HCT116 (cell line): ENCODE measurements around the gene OXCT2. TPM values are rescaled to one million over a fixed set of nuclear protein-coding genes. Genes with fewer than 3 reads are reported as not detected.

Experiments
- ATAC-seq: fragments of 200-7000 bp; cut with Tn5 transposase; 2 replicates; pipeline ENCODE4 v1.9.1; 2020; ENCODE audit warnings: mild to moderate bottlenecking, moderate library complexity
- BruUV-seq: library from RNA; stranded (reverse); fragments of 400-500 nt; replicated peaks from 2 replicates; lab custom pipeline; 2021; lab: Mats Ljungman, UMichigan
- CTCF ChIA-PET: fragments of 300-600 bp; sonication (Branson Sonifier 250); formaldehyde crosslinking; loops from one replicate; lab custom pipeline; 2021; ENCODE audit warnings: antibody characterized with exemption; lab: Charles Lee
- POLR2A ChIA-PET: fragments of 300-600, 350-600 bp; sonication (Branson Sonifier 250); formaldehyde crosslinking; loops from one replicate; lab custom pipeline; 2021; ENCODE audit warnings: antibody characterized with exemption; lab: Charles Lee
- RAD21 ChIA-PET, 2 experiments: fragments of 300-600 bp; sonication (Branson Sonifier 250); formaldehyde crosslinking; loops; one replicate each; lab custom pipeline; 2023; ENCODE audit warnings: low total read pairs in 2 of 2; ENCODE audit not compliant: uncharacterized antibody in 2 of 2, unreplicated experiment in 2 of 2, low non-redundant PET in 1 of 2; lab: Charles Lee
- DNase-seq: peaks from one replicate; pipeline ENCODE4 v3.0.0-alpha.2; 2010; ENCODE audit warnings: low read depth, low spot score
- H2AFZ ChIP-seq: fragments of 200-600 bp; shearing (Covaris generic), sonication (generic); 2 replicates; pipeline ENCODE4 v1.6.1; 2017; ENCODE audit warnings: low read depth, mixed run types, mixed read lengths, antibody characterized with exemption, low read length; ENCODE audit not compliant: poor library complexity, severe bottlenecking
- H3K27ac ChIP-seq: 2 replicates; pipeline ENCODE4 v1.5.1; 2012; ENCODE audit warnings: low read depth, low read length
- H3K27me3 ChIP-seq: fragments of 200-600 bp; sonication (generic); 2 replicates; pipeline ENCODE4 v1.6.1; 2016; ENCODE audit warnings: mixed run types, low read length, mixed read lengths; ENCODE audit not compliant: insufficient read depth
- H3K36me3 ChIP-seq, 2 experiments: fragments of 200-500 bp in 1 of 2; fragments of 200-600 bp in 1 of 2; sonication (Bioruptor generic) in 1 of 2; sonication (generic) in 1 of 2; 2 replicates each; pipeline versions ENCODE4 v1.5.1 to v1.6.1; 2014 to 2016; ENCODE audit warnings: low read length in 2 of 2, inconsistent platforms in 1 of 2, mixed read lengths in 1 of 2, mixed run types in 1 of 2; ENCODE audit not compliant: insufficient read depth in 2 of 2, control insufficient read depth in 1 of 2
- H3K4me1 ChIP-seq, 2 experiments: fragments of 200-600 bp in 1 of 2; sonication (generic) in 1 of 2; 2 replicates each; pipeline versions ENCODE4 v1.5.1 to v1.6.1; 2012 to 2017; ENCODE audit warnings: low read length in 2 of 2, inconsistent platforms in 1 of 2, mild to moderate bottlenecking in 1 of 2, mixed read lengths in 1 of 2, mixed run types in 1 of 2, moderate library complexity in 1 of 2; ENCODE audit not compliant: insufficient read depth in 2 of 2, control insufficient read depth in 1 of 2
- H3K4me2 ChIP-seq: fragments of 200-600 bp; sonication (generic); 2 replicates; pipeline ENCODE4 v1.6.1; 2017; ENCODE audit warnings: mixed run types, low read length, mixed read lengths
- H3K4me3 ChIP-seq, 2 experiments: fragments of 200-600 bp in 1 of 2; sonication (generic) in 1 of 2; replicated peaks in 1 of 2; 2 replicates each; pipeline ENCODE4 v1.5.1; 2011 to 2016; ENCODE audit warnings: low read length in 2 of 2, control low read depth in 1 of 2, low read depth in 1 of 2, mild to moderate bottlenecking in 1 of 2, mixed read lengths in 1 of 2, mixed run types in 1 of 2
- H3K79me2 ChIP-seq: fragments of 200-600 bp; sonication (generic); 2 replicates; pipeline ENCODE4 v1.6.1; 2017; ENCODE audit warnings: mild to moderate bottlenecking, mixed run types, low read length, moderate library complexity, mixed read lengths; ENCODE audit not compliant: insufficient read depth
- H3K9ac ChIP-seq: fragments of 200-600 bp; sonication (generic); 2 replicates; pipeline ENCODE4 v1.6.1; 2016; ENCODE audit warnings: low read length, mixed read lengths
- H3K9me2 ChIP-seq: fragments of 200-600 bp; sonication (generic), shearing (Covaris generic); 2 replicates; pipeline ENCODE4 v1.6.1; 2017; ENCODE audit warnings: mixed run types, mild to moderate bottlenecking, moderate library complexity; ENCODE audit not compliant: insufficient read depth
- H3K9me3 ChIP-seq, 2 experiments: fragments of 200-500 bp in 1 of 2; fragments of 200-600 bp in 1 of 2; sonication (Bioruptor generic) in 1 of 2; sonication (generic) in 1 of 2; 2 replicates each; pipeline ENCODE4 v1.6.1; 2014 to 2017; ENCODE audit warnings: low read length in 2 of 2, mixed read lengths in 2 of 2, inconsistent platforms in 1 of 2, low read depth in 1 of 2, mild to moderate bottlenecking in 1 of 2, mixed run types in 1 of 2, moderate library complexity in 1 of 2; ENCODE audit not compliant: control insufficient read depth in 1 of 2, insufficient read depth in 1 of 2
- H4K20me1 ChIP-seq: fragments of 200-600 bp; sonication (generic), shearing (Covaris generic); 2 replicates; pipeline ENCODE4 v1.6.1; 2017; ENCODE audit warnings: mixed run types, mild to moderate bottlenecking, moderate library complexity; ENCODE audit not compliant: insufficient read depth
- CBX3 ChIP-seq: IDR thresholded peaks from 2 replicates; pipeline ENCODE4 v1.6.1; 2012; ENCODE audit warnings: low read depth
- CEBPB ChIP-seq: IDR thresholded peaks from 2 replicates; pipeline ENCODE4 v1.6.1; 2012; ENCODE audit warnings: low read depth
- EGR1 ChIP-seq: IDR thresholded peaks from 2 replicates; pipeline ENCODE4 v1.6.1; 2012; ENCODE audit warnings: low read depth
- ELF1 ChIP-seq: IDR thresholded peaks from 2 replicates; pipeline ENCODE4 v1.6.1; 2012; ENCODE audit warnings: low read depth, borderline replicate concordance
- FOSL1 ChIP-seq: IDR thresholded peaks from 2 replicates; pipeline ENCODE4 v1.6.1; 2012; ENCODE audit warnings: low read depth
- JUND ChIP-seq: IDR thresholded peaks from 2 replicates; pipeline ENCODE4 v1.6.1; 2012
- POLR2A ChIP-seq: IDR thresholded peaks from 2 replicates; pipeline ENCODE4 v1.7.0; 2011; ENCODE audit warnings: borderline replicate concordance; ENCODE audit not compliant: insufficient read depth, insufficient read length; ENCODE audit errors: extremely low read depth
- POLR2AphosphoS5 ChIP-seq: IDR thresholded peaks from 2 replicates; pipeline ENCODE4 v1.6.1; 2011; ENCODE audit warnings: mild to moderate bottlenecking, low read depth, low read length, moderate library complexity
- RAD21 ChIP-seq: IDR thresholded peaks from 2 replicates; pipeline ENCODE4 v1.6.1; 2012; ENCODE audit warnings: low read depth, mild to moderate bottlenecking
- SP1 ChIP-seq: IDR thresholded peaks from 2 replicates; pipeline ENCODE4 v1.6.1; 2012; ENCODE audit warnings: low read depth
- SRF ChIP-seq: IDR thresholded peaks from 2 replicates; pipeline ENCODE4 v1.6.1; 2012; ENCODE audit warnings: low read depth
- TCF7L2 ChIP-seq: IDR thresholded peaks from 2 replicates; pipeline ENCODE4 v1.7.0; 2011; ENCODE audit warnings: borderline replicate concordance, inconsistent platforms; ENCODE audit not compliant: insufficient read depth, insufficient read length; ENCODE audit errors: extremely low read depth
- intact Hi-C: fragments of 100-400 bp; cut with micrococcal nuclease; formaldehyde crosslinking; loops from 2 replicates; pipeline ENCODE4 v1.10.0; 2022
- total RNA-seq: library from RNA; stranded (reverse); gene quantifications from one replicate; pipeline ENCODE4 v1.2.1, GENCODE V29; 2021; ENCODE audit not compliant: unreplicated experiment
- TF ChIP-seq, protein P1 (sequence below): IDR thresholded peaks from 2 replicates; pipeline ENCODE4 v1.6.1; 2012

Gene OXCT2
- total RNA-seq, 1 experiment from 2014 or later = 3.7 TPM

DNA sequence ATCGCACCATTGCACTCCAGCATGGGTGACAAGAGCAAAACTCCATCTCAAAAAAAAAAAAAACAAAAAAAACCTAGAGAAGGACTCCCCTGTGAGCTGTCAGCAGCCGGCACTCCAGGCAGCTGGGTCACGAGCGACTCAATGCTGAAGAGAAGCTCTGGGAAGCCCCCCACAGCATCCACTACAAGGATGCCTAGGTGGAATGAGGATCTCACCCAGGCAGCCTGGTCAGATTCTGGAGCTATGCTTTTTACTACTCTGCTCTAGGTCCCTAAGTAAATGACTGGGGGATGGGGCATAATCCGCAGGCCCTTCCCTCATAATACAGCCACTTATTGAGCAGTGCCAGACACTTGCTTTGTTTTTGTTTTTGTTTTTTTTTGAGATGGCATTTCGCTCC is 11.0 kb upstream of the OXCT2 start (continued):
- TF ChIP-seq JUND (no peak), FOSL1 (no peak), RAD21 (no peak), EGR1 (no peak)
- TF ChIP-seq, protein P1, sequence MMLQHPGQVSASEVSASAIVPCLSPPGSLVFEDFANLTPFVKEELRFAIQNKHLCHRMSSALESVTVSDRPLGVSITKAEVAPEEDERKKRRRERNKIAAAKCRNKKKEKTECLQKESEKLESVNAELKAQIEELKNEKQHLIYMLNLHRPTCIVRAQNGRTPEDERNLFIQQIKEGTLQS = no peak
- TF ChIP-seq, all 23 proteins: peak for 0

GRCh38 chr1:39781349-39781715 is 10.2 kb upstream of the OXCT2 start:
- POLR2A ChIA-PET = no interaction called here
- BruUV-seq = no TSS peak
- Histone ChIP-seq H3K27ac (no peak overlapping the region), H3K27me3 (no peaks in the 10 kb centered on the region), H4K20me1 (no peaks in the 10 kb centered on the region), H3K9me2 (no peaks in the 10 kb centered on the region), H3K9me3 (no peaks in the 10 kb centered on the region), H2AFZ (no peak overlapping the region), H3K79me2 (no peaks in the 10 kb centered on the region), H3K4me3 (no peak overlapping the region), H3K9ac (no peak overlapping the region), H3K4me1 (peaks cover 6 to 10% of the 10 kb centered on the region in 2 experiments; a peak in 3 of 4 replicates), H3K36me3 (no peaks in the 10 kb centered on the region), H3K4me2 (no peak overlapping the region)
- intact Hi-C loops = no loop called here
- TF ChIP-seq CEBPB (no peak), CBX3 (no peak), ELF1 (no peak), EGR1 (no peak), SRF (no peak), SP1 (no peak), TCF7L2 (no peak), POLR2AphosphoS5 (no peak), POLR2A (no peak), FOSL1 (no peak)
- TF ChIP-seq, protein P1 = no peak
- DNase-seq (no peak), ATAC-seq (no peak)
- RAD21 ChIA-PET = interaction anchor here in 1 of 2 experiments (0.5 kb wide), 1 partner anchor 303 kb away, joined by 5 read pairs; no protein-coding TSS in a partner anchor
- CTCF ChIA-PET = no interaction called here
